BE2C (cell line): ENCODE results near the gene IDE.

Experiments used
- DNase-seq: peaks from one replicate; pipeline ENCODE4 v3.0.0-alpha.2; 2020
- H3K27me3 ChIP-seq: fragments of 250-450 bp; sonication (Bioruptor Pico); 2 replicates; pipeline ENCODE4 v1.5.1; 2020; ENCODE audit warnings: mild to moderate bottlenecking
- H3K36me3 ChIP-seq: fragments of 250-450 bp; sonication (Bioruptor Pico); 2 replicates; pipeline ENCODE4 v1.5.1; 2020; ENCODE audit warnings: mild to moderate bottlenecking
- H3K4me1 ChIP-seq: fragments of 250-450 bp; sonication (Bioruptor Pico); 2 replicates; pipeline ENCODE4 v1.5.1; 2020
- H3K4me3 ChIP-seq: 2 replicates; pipeline ENCODE4 v1.5.1; 2011; ENCODE audit warnings: low read depth, low read length
- H3K9me3 ChIP-seq: fragments of 250-450 bp; sonication (Bioruptor Pico); 2 replicates; pipeline ENCODE4 v1.5.1; 2020
- TF ChIP-seq, protein P1 (sequence below): IDR thresholded peaks from 2 replicates; pipeline ENCODE4 v1.5.1; 2012; ENCODE audit warnings: mild to moderate bottlenecking, low read depth, low read length

Gene IDE

DNA sequence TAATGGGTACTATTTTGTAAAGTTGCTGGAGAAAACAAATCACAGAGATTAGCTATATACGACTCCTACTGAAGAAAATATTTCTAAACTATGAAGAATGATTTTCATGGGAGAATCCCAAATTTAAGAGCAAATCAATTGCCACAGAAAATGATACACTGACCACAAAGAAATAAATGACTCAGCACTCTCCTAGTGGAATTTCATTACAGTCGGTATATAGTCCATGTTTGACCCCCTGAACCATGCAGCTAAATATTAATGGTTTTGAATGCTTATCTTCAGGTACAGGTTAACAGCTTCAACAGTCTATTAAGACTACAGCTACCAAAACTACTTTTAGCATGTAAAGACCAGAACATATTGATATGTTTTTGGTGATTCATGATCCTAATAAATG is 65.0 kb downstream of the IDE start:
- no peak overlapping the region for H3K4me3 ChIP-seq
- no peaks in the 10 kb centered on the region for H3K4me1 ChIP-seq
- TF ChIP-seq, protein P1, sequence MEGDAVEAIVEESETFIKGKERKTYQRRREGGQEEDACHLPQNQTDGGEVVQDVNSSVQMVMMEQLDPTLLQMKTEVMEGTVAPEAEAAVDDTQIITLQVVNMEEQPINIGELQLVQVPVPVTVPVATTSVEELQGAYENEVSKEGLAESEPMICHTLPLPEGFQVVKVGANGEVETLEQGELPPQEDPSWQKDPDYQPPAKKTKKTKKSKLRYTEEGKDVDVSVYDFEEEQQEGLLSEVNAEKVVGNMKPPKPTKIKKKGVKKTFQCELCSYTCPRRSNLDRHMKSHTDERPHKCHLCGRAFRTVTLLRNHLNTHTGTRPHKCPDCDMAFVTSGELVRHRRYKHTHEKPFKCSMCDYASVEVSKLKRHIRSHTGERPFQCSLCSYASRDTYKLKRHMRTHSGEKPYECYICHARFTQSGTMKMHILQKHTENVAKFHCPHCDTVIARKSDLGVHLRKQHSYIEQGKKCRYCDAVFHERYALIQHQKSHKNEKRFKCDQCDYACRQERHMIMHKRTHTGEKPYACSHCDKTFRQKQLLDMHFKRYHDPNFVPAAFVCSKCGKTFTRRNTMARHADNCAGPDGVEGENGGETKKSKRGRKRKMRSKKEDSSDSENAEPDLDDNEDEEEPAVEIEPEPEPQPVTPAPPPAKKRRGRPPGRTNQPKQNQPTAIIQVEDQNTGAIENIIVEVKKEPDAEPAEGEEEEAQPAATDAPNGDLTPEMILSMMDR = no peak
- no peak for DNase-seq
- no peaks in the 10 kb centered on the region for H3K27me3 ChIP-seq
- H3K9me3 ChIP-seq = no peaks in the 10 kb centered on the region
- H3K36me3 ChIP-seq = peaks cover 16% of the 10 kb centered on the region

DNA sequence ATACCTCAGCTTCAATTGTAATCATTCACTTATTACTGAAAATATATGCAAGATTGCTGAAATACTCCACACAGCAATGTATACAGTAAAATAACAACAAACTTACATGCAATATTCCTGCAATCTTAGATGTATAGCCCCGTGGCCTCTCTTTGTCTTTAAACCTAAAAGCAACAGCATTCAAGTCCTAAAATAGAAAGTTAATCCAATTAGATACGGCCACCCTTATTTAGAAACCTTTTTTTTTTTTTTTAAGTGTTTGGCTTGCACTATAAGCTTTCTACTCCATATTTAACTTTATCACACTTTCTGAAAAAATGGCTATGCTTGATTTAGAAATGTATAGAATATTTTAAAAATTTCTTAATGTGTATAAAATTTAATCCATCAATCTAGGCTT is 67.6 kb downstream of the IDE start:
- Histone ChIP-seq H3K9me3 (no peaks in the 10 kb centered on the region), H3K4me3 (no peak overlapping the region), H3K27me3 (no peaks in the 10 kb centered on the region), H3K36me3 (peaks cover 16% of the 10 kb centered on the region), H3K4me1 (no peaks in the 10 kb centered on the region)
- DNase-seq = no peak
- TF ChIP-seq, protein P1 = no peak

DNA sequence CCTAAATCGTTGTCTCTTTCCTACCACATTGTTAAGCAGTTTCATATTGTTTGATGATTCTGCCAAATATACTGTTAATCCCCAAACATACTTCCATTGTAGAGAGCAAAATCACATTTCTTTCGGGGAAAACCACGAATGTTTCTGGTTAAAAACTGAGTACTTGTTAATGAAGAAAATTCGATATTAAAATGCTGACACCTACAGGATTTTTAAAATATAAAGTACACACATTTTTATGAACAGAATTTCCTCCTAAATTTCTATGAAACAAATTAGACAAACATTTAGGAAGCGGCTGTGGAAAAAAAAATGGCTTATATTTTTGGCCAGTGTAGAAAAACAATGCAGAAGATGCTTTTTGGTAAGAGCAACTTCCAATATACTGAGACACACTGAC is 68.8 kb downstream of the IDE start:
- Histone ChIP-seq H3K36me3 (peaks cover 19% of the 10 kb centered on the region), H3K4me1 (no peaks in the 10 kb centered on the region)

DNA sequence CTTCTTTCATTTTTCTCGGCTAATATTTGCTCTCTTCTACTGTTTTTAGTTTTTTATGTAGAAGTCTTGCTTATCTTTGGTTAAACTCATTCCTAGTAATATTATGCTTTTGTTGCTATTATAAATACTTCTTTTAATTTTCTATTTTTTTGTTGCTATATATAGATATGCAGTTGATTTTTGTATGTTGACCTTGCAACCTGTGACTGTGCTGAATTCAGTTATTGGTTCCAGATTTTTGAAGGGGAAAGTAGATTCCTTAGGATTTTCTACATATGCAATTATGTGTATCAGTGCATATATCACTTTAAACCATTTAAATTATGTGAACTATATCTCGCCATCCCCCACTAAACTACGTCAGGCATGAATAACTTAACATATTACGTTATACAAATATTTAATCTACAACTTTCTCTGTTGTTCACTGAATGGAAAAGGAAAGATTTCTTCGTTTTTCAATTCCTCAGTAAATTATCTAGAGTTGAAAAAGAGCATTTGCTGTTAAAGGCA is 71.5 kb downstream of the IDE start:
- TF ChIP-seq, protein P1 = no peak
- Histone ChIP-seq H3K4me3 (no peak overlapping the region), H3K4me1 (no peaks in the 10 kb centered on the region), H3K27me3 (no peaks in the 10 kb centered on the region), H3K36me3 (peaks cover 11% of the 10 kb centered on the region; the same call in 1 of the 2 replicates), H3K9me3 (no peaks in the 10 kb centered on the region)
- no peak for DNase-seq

More for the DNA sequence above, 68.8 kb downstream of the IDE start:
- Histone ChIP-seq H3K27me3 (no peaks in the 10 kb centered on the region), H3K4me3 (no peak overlapping the region), H3K9me3 (no peaks in the 10 kb centered on the region)
- TF ChIP-seq, protein P1 = no peak
- no peak for DNase-seq

DNA sequence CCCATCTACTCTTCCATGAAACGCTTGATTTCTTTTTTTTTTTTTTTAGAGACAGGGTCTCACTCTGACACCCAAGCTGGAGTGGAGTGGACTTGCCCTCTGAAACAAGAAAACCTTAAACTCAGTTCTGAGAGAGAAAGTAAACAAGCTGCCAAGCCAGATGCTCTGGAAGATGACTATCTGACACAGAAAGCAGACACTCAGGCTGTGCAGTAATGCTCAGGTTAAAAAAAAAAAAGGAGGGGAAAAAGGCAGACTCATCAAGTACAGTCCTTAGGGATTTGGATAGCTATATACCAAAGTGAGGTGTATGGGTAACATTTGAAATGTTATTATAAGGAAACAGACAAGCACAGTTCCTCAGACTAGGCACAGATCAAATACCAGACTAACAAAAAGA is 80.5 kb downstream of the IDE start:
- Histone ChIP-seq H3K36me3 (peaks cover 26% of the 10 kb centered on the region), H3K27me3 (no peaks in the 10 kb centered on the region), H3K4me1 (peaks cover 6% of the 10 kb centered on the region), H3K4me3 (no peak overlapping the region), H3K9me3 (no peaks in the 10 kb centered on the region)
- TF ChIP-seq, protein P1 = no peak
- peak; percentile 40 for DNase-seq

DNA sequence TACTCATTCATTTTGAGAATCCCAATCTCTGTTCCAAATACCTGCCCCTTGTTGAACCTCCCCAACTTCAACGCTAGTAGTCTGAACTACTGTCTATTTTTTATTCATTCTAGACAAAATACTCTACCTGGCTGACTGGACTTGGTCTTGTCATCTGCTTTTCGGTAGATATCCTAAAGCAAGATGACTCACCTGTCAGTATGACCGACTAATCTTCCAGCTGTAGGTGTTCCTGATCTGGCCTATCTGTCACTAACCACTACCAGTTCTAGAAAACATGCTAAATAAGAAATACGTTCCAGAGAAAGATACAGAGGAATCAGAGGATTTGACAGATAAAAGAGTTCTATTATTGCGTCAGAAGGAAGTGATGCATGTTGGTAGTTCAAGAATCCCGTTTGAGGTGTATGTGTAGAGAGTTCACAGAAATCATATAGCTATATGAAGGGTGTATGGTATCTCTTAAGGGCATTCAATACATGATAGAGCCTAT is 81.1 kb downstream of the IDE start:
- Histone ChIP-seq H3K27me3 (no peaks in the 10 kb centered on the region), H3K9me3 (no peaks in the 10 kb centered on the region), H3K4me1 (peaks cover 6% of the 10 kb centered on the region), H3K36me3 (peaks cover 32% of the 10 kb centered on the region), H3K4me3 (no peak overlapping the region)
- TF ChIP-seq, protein P1 = no peak
- no peak for DNase-seq
